Skeletal muscle satellite cell (primary cell): Measurements from ENCODE around the gene ZDHHC5. TPM values are rescaled to one million over a fixed set of nuclear protein-coding genes. Genes with fewer than 3 reads are reported as not detected.
A peak's percentile ranks its signal among the peaks of the same experiment; 100 is the strongest.

Experiments used
- H3K27me3 ChIP-seq: 2 replicates; pipeline ENCODE4 v1.7.0; 2013; ENCODE audit warnings: low read length; ENCODE audit not compliant: control insufficient read depth, insufficient read depth
- H3K36me3 ChIP-seq: 2 replicates; pipeline ENCODE4 v1.7.0; 2013; ENCODE audit warnings: mild to moderate bottlenecking, control low read depth, low read length; ENCODE audit not compliant: insufficient read depth
- H3K4me1 ChIP-seq: 2 replicates; pipeline ENCODE4 v1.7.0; 2013; ENCODE audit warnings: low read length; ENCODE audit not compliant: control insufficient read depth, insufficient read depth
- H3K4me2 ChIP-seq: 2 replicates; pipeline ENCODE4 v1.7.0; 2013; ENCODE audit warnings: mild to moderate bottlenecking, low read length
- H3K4me3 ChIP-seq: 2 replicates; pipeline ENCODE4 v1.7.0; 2013; ENCODE audit warnings: low read length
- H3K9ac ChIP-seq: 2 replicates; pipeline ENCODE4 v1.7.0; 2013; ENCODE audit warnings: mild to moderate bottlenecking, low read depth, low read length, moderate library complexity
- H3K9me3 ChIP-seq: replicated peaks from 2 replicates; pipeline ENCODE4 v1.7.0; 2013; ENCODE audit warnings: mild to moderate bottlenecking, control low read depth, low read length
- small RNA-seq: library from RNA; depleted of rRNA; stranded (forward); fragments of <200 nt; gene quantifications from one replicate; pipeline ENCODE3, GENCODE V24; 2012

Gene ZDHHC5

DNA sequence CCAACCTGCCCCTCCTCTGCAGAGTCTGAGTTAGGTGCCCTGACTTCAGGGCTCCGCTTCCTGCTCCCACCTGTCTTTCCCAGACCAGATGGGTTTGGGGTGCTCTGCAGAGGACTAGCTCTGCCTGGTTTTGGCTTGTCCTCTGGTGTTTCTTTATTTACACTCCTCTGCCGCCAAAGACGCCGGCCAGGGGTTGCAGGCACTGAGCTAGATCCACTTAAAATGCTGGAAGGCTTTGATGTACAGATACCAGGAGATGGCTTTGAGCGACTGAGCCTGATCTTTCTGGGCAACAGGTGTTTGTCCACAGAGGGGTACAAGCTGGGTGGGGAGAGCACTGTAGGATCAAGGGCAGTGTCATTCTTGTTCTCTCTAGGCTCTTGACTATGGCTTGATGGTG is 77.3 kb downstream of the ZDHHC5 start:
- Histone ChIP-seq H3K4me2 (no peak overlapping the region), H3K9ac (no peak overlapping the region), H3K9me3 (no peaks in the 10 kb centered on the region), H3K27me3 (no peaks in the 10 kb centered on the region), H3K36me3 (peaks cover 29% of the 10 kb centered on the region), H3K4me1 (peaks cover 10% of the 10 kb centered on the region), H3K4me3 (no peak overlapping the region)

GRCh38 chr11:57746920-57747319 is 79.0 kb downstream of the ZDHHC5 start:
- no peak overlapping the region for H3K4me2 ChIP-seq
- H3K27me3 ChIP-seq, result no peaks in the 10 kb centered on the region
- H3K4me3 ChIP-seq, result no peak overlapping the region
- H3K4me1 ChIP-seq, result peaks cover 7% of the 10 kb centered on the region
- no peak overlapping the region for H3K9ac ChIP-seq
- no peaks in the 10 kb centered on the region for H3K9me3 ChIP-seq
- H3K36me3 ChIP-seq, result peaks cover 29% of the 10 kb centered on the region

Small RNA genes lying within 50 kb of the gene (small RNA-seq; reads per million reads assigned to genes)
- 1,110 reads per million, percentile 99 among the genes with 10 or more reads in this experiment for gene MIR130A
- not detected for gene TMX2-CTNND1
